HG02885 (cell line): ENCODE measurements around the gene SPPL3.
A peak's percentile ranks its signal among the peaks of the same experiment; 100 is the strongest.

Experiments
- ATAC-seq: cut with Tn5 transposase; IDR thresholded peaks from one replicate; pipeline ENCODE4 v1.9.1; 2021; ENCODE audit warnings: mild to moderate bottlenecking; ENCODE audit not compliant: unreplicated experiment, poor library complexity

The SPPL3 gene

GRCh38 chr12:120879718-120880300 is 24.3 kb downstream of the SPPL3 start:
- no peak for ATAC-seq

- ATAC-seq, result no peak
These were observed 25.1 kb downstream of the SPPL3 start for GRCh38 chr12:120879102-120879501.

- no peak for ATAC-seq
These were observed 29.5 kb downstream of the SPPL3 start for GRCh38 chr12:120874547-120875245.

GRCh38 chr12:120873226-120873625 is 30.9 kb downstream of the SPPL3 start:
- ATAC-seq, result no peak

GRCh38 chr12:120872487-120872886 is 31.7 kb downstream of the SPPL3 start:
- ATAC-seq, result no peak

GRCh38 chr12:120870415-120870814 is 33.7 kb downstream of the SPPL3 start:
- ATAC-seq, result no peak

GRCh38 chr12:120869376-120869775 is 34.8 kb downstream of the SPPL3 start:
- no peak for ATAC-seq

GRCh38 chr12:120866108-120866507 is 38.0 kb downstream of the SPPL3 start:
- ATAC-seq, result no peak

GRCh38 chr12:120865098-120865497 is 39.1 kb downstream of the SPPL3 start:
- no peak for ATAC-seq

GRCh38 chr12:120862664-120863063 is 41.5 kb downstream of the SPPL3 start:
- ATAC-seq, result no peak

- ATAC-seq, result no peak
These were observed 42.9 kb downstream of the SPPL3 start for GRCh38 chr12:120861074-120861795.

GRCh38 chr12:120858306-120859088 is 45.7 kb downstream of the SPPL3 start:
- no peak for ATAC-seq

- no peak for ATAC-seq
These were observed 47.2 kb downstream of the SPPL3 start for GRCh38 chr12:120856980-120857379.

- no peak for ATAC-seq
These were observed 48.2 kb downstream of the SPPL3 start for GRCh38 chr12:120855823-120856588.

- no peak for ATAC-seq
These were observed 49.4 kb downstream of the SPPL3 start for GRCh38 chr12:120854804-120855203.

- ATAC-seq, result no peak
These were observed 51.0 kb downstream of the SPPL3 start for GRCh38 chr12:120853188-120853587.

- no peak for ATAC-seq
These were observed 52.2 kb downstream of the SPPL3 start for GRCh38 chr12:120851944-120852343.

GRCh38 chr12:120851444-120851843 is 52.7 kb downstream of the SPPL3 start:
- ATAC-seq, result no peak

- no peak for ATAC-seq
These were observed 54.4 kb downstream of the SPPL3 start for GRCh38 chr12:120849765-120850164.

GRCh38 chr12:120847814-120848213 is 56.3 kb downstream of the SPPL3 start:
- ATAC-seq, result peak; percentile 70
